Suprapubic skin (tissue), 4 donors: ENCODE measurements around the gene ANKLE2. TPM values are rescaled to one million over a fixed set of nuclear protein-coding genes. Genes with fewer than 3 reads are reported as not detected.

Source experiments
- DNase-seq, 2 donors: peaks; one replicate each; pipeline ENCODE4 v3.0.0-alpha.2; 2019; ENCODE audit warnings: low spot score in 2 of 2
- H3K27ac ChIP-seq: fragments of 200-600 bp; sonication (generic); one replicate; pipeline ENCODE4 v1.5.1; 2019
- H3K27me3 ChIP-seq: fragments of 200-600 bp; sonication (generic); one replicate; pipeline ENCODE4 v1.5.1; 2019
- H3K36me3 ChIP-seq: fragments of 200-600 bp; sonication (generic); one replicate; pipeline ENCODE4 v1.5.1; 2019
- H3K4me1 ChIP-seq: fragments of 200-600 bp; sonication (generic); one replicate; pipeline ENCODE4 v1.5.1; 2019
- H3K4me3 ChIP-seq: fragments of 200-600 bp; sonication (generic); one replicate; pipeline ENCODE4 v1.5.1; 2019; ENCODE audit warnings: mild to moderate bottlenecking
- H3K9me3 ChIP-seq: fragments of 200-600 bp; sonication (generic); one replicate; pipeline ENCODE4 v1.5.1; 2019
- CTCF ChIP-seq, 2 donors: fragments of 200-600 bp in 1 of 2; fragments of 450-650 bp in 1 of 2; sonication (generic) in 1 of 2; IDR thresholded peaks; one replicate each; pipeline ENCODE4 v1.5.1; 2016 to 2019; ENCODE audit warnings: antibody characterized with exemption in 2 of 2, mild to moderate bottlenecking in 1 of 2, moderate library complexity in 1 of 2
- EP300 ChIP-seq: sonication (generic); formaldehyde crosslinking; IDR thresholded peaks from one replicate; pipeline ENCODE4 v1.6.1; 2017; ENCODE audit warnings: antibody characterized with exemption
- POLR2A ChIP-seq, 2 donors: fragments of 450-650 bp; IDR thresholded peaks; one replicate each; pipeline ENCODE4 v1.6.1; 2017; ENCODE audit warnings: antibody characterized with exemption in 2 of 2, mild to moderate bottlenecking in 2 of 2, moderate library complexity in 2 of 2
- POLR2AphosphoS5 ChIP-seq, 3 donors: sonication (generic); formaldehyde crosslinking; IDR thresholded peaks; one replicate each; pipeline ENCODE4 v1.6.1; 2017; ENCODE audit warnings: antibody characterized with exemption in 3 of 3
- WGBS: methylation state at CpG from one replicate; pipeline ENCODE4 v1.1.5; 2018; 5-methylcytosine and 5-hydroxymethylcytosine counted together
- total RNA-seq, 4 donors: library from RNA; depleted of rRNA; stranded (reverse); fragments of >200 nt; gene quantifications; one replicate each; pipeline ENCODE4 v1.1.0, GENCODE V29; 2016

The ANKLE2 gene
- total RNA-seq, 4 donors from 2014 or later: 74.7 to 222 (median 111) TPM

GRCh38 chr12:132718644-132719043 is 43.0 kb downstream of the ANKLE2 start:
- WGBS: 91% methylated on average over 17 of the region's 21 CpGs
- no peaks in the 10 kb centered on the region for H3K27me3 ChIP-seq
- no peak for DNase-seq
- peaks cover 89% of the 10 kb centered on the region for H3K36me3 ChIP-seq
- TF ChIP-seq CTCF (IDR thresholded peaks at IDR 0.05) (no peak), POLR2AphosphoS5 (IDR thresholded peaks at IDR 0.05) (no peak), EP300 (no peak), POLR2A (IDR thresholded peaks at IDR 0.05) (no peak)
- H3K4me3 ChIP-seq: no peak overlapping the region
- H3K9me3 ChIP-seq: no peaks in the 10 kb centered on the region
- H3K4me1 ChIP-seq: no peaks in the 10 kb centered on the region
- no peak overlapping the region for H3K27ac ChIP-seq

GRCh38 chr12:132717531-132718387 is 43.9 kb downstream of the ANKLE2 start:
- H3K27ac ChIP-seq: no peak overlapping the region
- peaks cover 5% of the 10 kb centered on the region for H3K4me1 ChIP-seq
- H3K9me3 ChIP-seq: no peaks in the 10 kb centered on the region
- H3K36me3 ChIP-seq: peaks cover 80% of the 10 kb centered on the region
- TF ChIP-seq CTCF (IDR thresholded peaks at IDR 0.05): no peak
- TF ChIP-seq POLR2A (IDR thresholded peaks at IDR 0.05): no peak
- TF ChIP-seq POLR2AphosphoS5 (IDR thresholded peaks at IDR 0.05): no peak
- no peak for TF ChIP-seq EP300
- WGBS: 96% methylated on average over 39 of the region's 61 CpGs
- no peak overlapping the region for H3K4me3 ChIP-seq
- DNase-seq: no peak
- no peaks in the 10 kb centered on the region for H3K27me3 ChIP-seq

- H3K4me3 ChIP-seq: no peak overlapping the region
- H3K36me3 ChIP-seq: peaks cover 74% of the 10 kb centered on the region
- H3K27me3 ChIP-seq: no peaks in the 10 kb centered on the region
- no peak for TF ChIP-seq CTCF (IDR thresholded peaks at IDR 0.05)
- no peak for TF ChIP-seq POLR2AphosphoS5 (IDR thresholded peaks at IDR 0.05)
- no peak for TF ChIP-seq POLR2A (IDR thresholded peaks at IDR 0.05)
- TF ChIP-seq EP300: no peak
- H3K4me1 ChIP-seq: peaks cover 11% of the 10 kb centered on the region
- H3K27ac ChIP-seq: no peak overlapping the region
- 84% methylated on average over 17 of the region's 17 CpGs for WGBS
- no peaks in the 10 kb centered on the region for H3K9me3 ChIP-seq
- no peak for DNase-seq
Measured at GRCh38 chr12:132717011-132717410, 44.6 kb downstream of the ANKLE2 start.

GRCh38 chr12:132716356-132716755 is 45.3 kb downstream of the ANKLE2 start:
- H3K4me1 ChIP-seq: peaks cover 18% of the 10 kb centered on the region
- 79% methylated on average over 11 of the region's 11 CpGs for WGBS
- DNase-seq: no peak
- H3K27me3 ChIP-seq: no peaks in the 10 kb centered on the region
- no peaks in the 10 kb centered on the region for H3K9me3 ChIP-seq
- no peak for TF ChIP-seq POLR2A (IDR thresholded peaks at IDR 0.05)
- no peak for TF ChIP-seq POLR2AphosphoS5 (IDR thresholded peaks at IDR 0.05)
- no peak for TF ChIP-seq EP300
- TF ChIP-seq CTCF (IDR thresholded peaks at IDR 0.05): no peak
- H3K36me3 ChIP-seq: peaks cover 67% of the 10 kb centered on the region
- no peak overlapping the region for H3K4me3 ChIP-seq
- H3K27ac ChIP-seq: no peak overlapping the region

- no peak overlapping the region for H3K4me3 ChIP-seq
- H3K36me3 ChIP-seq: peaks cover 62% of the 10 kb centered on the region
- H3K4me1 ChIP-seq: peaks cover 21% of the 10 kb centered on the region
- no peak overlapping the region for H3K27ac ChIP-seq
- no peaks in the 10 kb centered on the region for H3K27me3 ChIP-seq
- no peak for TF ChIP-seq POLR2A (IDR thresholded peaks at IDR 0.05)
- no peak for TF ChIP-seq CTCF (IDR thresholded peaks at IDR 0.05)
- TF ChIP-seq EP300: no peak
- no peak for TF ChIP-seq POLR2AphosphoS5 (IDR thresholded peaks at IDR 0.05)
- DNase-seq: no peak
- H3K9me3 ChIP-seq: no peaks in the 10 kb centered on the region
- WGBS: 70% methylated on average over 9 of the region's 9 CpGs
Measured at GRCh38 chr12:132715874-132716273, 45.8 kb downstream of the ANKLE2 start.
